ENCODE results near the gene PCNX2.

Gene PCNX2

GRCh38 chr1:233055879-233056641, 239.5 kb downstream of the PCNX2 start:
- DNase-seq: no peak

DNA sequence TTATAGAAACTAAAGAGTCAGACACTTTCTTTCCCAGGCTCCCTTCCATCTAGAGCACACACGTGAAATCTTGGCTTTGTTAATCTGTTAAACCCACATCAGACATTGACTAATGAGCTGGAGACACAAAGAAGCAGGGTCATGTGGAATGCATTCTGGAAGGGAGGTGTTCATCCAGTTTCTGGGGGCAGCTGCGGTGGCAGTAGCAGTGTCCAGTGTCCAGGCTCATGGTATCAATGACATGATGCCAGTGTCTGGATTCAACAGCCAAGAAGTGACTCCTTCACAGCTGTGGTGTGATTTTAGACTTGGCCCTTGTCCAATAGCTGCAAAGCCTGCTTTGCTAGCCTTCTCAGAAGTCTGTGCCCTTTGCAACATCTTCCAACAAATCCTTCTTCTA, 249.9 kb downstream of the PCNX2 start:
- DNase-seq: no peak

DNA sequence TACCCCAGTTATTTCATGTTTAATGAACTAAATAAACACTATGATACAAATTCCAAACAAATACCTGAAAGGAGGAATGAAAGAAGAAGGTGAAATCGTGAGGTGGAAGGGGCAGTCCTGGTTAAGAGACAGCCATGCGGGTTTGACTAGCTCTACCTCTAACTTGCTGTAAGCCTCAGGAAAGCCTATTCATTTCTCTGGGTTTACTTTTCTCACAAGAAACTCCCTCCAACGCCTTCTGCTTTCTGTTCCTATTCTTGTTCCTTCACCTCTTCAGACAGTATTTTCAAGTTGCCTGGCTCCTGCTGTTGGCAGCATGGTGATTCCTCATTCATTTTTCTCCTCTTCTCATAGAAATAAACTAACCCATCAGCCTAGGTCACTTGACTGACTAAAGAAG, 252.7 kb downstream of the PCNX2 start:
- no peak for DNase-seq

GRCh38 chr1:233040494-233040893, 255.0 kb downstream of the PCNX2 start:
- no peak for DNase-seq

DNA sequence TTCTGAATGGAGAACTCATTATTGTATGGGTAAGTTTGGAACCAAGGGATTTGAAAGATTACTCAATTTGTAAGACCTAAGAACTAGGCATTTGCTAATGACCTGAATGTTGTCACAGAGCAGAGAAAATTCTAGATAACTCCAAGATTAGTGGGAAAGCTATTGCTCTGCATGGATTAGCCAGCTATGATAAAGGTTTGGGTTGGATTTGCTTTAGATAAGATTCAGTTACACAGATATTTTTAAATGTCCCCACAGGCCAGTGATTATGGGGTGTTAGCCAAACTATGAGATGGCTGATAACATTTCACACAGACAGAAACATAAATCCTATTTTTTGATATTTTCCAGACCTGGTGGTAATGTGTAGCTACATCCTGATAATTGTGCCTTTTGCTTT, 256.9 kb downstream of the PCNX2 start:
- no peak for DNase-seq

- DNase-seq: no peak
These were observed 257.7 kb downstream of the PCNX2 start for GRCh38 chr1:233037843-233038242.

DNA sequence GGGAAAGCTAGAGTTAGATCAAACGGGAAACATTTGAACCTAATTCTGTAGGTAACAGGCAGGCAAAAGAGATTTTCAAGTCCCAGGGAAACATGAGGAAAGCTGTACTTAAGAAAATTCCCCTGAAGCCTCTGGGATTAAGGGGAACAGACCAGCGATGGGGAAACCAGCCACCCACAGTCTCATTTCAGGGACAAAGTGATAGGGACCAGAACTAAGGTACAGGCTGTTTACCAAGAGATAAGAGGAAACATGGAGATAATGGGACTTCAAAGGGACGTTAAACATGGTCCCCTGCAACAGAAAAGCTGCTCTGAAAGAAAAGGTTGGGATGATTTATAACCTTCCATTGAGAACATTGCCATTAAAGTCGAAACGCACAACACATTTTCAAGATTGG, 260.7 kb downstream of the PCNX2 start:
- no peak for DNase-seq

GRCh38 chr1:233033361-233033760, 262.2 kb downstream of the PCNX2 start:
- no peak for DNase-seq

- no peak for DNase-seq
These were observed 262.6 kb downstream of the PCNX2 start for GRCh38 chr1:233032916-233033315.

DNA sequence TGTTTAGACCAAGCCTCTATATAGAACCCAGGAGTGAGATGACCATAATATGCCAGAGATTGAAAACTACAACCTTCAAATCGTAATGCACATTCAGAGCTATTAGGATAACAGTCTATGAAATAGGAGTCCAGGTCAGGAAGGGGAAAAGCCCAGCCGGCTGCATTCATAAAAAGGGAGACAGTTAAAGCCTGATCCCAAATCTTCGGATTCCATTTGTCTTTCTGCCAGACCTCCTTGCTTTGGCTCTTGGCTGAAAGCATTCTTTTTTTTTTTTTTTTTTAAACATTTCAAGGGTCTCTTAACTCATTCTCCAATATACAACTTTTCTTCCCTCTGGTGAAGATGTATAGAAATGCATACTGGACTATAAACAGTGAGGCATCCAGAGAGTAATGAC, 264.0 kb downstream of the PCNX2 start:
- DNase-seq: no peak

- no peak for DNase-seq
These were observed 268.5 kb downstream of the PCNX2 start for GRCh38 chr1:233027046-233027445.

DNA sequence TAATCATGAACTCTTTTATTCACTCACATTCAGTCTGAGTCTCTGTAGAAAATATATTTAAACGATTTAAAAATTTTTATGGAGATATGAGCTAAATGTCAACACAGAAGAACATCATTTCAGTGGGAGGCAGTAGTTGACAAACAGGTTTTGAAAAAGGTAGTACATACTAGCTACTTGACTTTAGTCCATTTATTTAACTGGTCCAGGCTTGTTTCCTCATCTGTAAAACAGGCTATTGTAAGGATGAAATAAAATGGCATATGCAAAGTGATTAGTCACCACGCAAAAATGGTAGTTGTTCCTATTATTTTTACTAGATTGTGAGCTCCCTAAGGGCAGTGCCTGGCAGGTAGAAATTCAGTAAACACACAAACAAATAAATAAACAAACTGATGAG, 270.0 kb downstream of the PCNX2 start:
- no peak for DNase-seq

- DNase-seq: no peak
These were observed 270.4 kb downstream of the PCNX2 start for GRCh38 chr1:233025157-233025556.

DNA sequence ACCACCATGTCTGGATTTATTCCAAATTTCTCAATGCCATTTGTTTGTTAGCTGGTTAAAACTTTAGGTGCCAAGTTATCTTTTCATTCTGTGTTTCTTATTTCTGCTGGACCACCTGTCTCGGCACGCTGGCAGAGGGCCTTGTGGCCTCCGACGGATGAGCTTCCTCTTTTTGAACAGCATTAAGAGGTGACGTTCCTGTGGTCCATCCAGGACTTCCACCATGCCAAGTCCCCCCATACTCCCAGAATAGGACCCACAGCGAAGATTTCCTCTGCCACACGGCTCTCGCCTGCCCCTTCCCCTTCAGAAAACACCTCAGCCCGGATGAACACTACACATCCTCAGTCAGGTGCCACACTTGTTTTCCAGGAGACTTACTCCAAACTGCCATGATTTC, 271.3 kb downstream of the PCNX2 start:
- DNase-seq: no peak

GRCh38 chr1:233022246-233022645, 273.3 kb downstream of the PCNX2 start:
- DNase-seq: no peak

GRCh38 chr1:233020426-233020825, 275.1 kb downstream of the PCNX2 start:
- no peak for DNase-seq

DNA sequence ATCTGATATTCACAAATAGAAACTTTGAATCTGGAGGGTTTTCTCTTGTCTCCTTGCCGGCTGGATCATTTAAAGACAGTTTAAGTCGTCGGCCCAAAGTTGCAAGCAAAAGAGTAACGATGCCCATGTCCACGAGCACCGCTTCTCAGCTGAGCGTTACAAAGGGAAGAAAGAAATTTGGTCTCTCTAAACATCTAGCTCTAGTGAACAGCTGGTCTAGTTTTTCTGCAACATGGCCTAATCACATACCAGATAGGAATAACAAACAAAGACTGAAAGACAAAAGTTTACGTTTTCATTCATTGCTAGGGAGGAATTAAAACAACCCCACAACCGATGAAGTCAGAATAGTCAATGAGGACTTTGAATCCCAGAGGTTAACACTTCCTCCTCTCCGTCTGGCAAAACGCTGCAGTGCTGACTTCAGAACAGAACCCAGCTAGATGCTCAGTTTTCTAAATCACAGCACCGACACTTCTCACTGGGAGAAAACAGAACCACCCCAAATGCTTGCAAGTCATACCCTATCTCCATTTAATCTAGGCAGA, 275.7 kb downstream of the PCNX2 start:
- no peak for DNase-seq

GRCh38 chr1:233019083-233019482, 276.4 kb downstream of the PCNX2 start:
- DNase-seq: no peak

DNA sequence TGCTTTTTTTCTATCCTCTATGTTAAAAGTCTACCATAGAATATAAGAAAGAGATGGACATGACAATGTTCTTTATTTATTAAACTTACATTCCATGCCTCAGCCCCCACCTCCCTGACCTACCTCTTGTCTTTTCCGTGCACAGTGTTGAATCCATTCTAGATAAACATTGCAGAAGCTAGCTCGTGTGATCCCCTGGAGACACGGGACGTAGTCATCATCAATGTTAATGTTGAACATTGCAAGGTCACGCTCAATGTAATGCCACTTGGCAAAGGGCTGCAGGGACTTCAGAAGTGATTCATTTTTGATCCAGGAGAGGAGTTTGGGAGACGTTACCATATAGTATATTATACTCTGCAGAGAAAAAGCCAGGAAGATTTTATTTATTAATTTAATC, 278.7 kb downstream of the PCNX2 start:
- DNase-seq: no peak

DNA sequence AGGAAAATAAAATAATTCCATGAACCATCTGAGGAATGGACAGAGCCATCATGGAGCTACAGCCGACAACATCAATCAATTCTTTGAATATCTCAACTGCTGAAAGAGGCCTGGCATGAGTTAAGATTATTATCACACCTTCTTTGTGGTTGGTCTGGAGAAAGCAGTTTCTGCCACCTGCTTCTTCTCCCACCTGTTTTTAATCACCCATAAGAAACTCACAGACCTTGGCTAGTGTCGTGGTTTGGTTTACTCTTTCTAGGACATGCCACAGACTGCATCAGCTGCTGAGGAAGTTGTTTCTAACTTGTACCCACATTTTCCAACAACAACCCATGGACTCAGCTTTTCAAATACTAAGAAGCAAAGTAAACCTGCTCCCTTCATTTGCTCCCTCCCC, 279.6 kb downstream of the PCNX2 start:
- DNase-seq: no peak

DNA sequence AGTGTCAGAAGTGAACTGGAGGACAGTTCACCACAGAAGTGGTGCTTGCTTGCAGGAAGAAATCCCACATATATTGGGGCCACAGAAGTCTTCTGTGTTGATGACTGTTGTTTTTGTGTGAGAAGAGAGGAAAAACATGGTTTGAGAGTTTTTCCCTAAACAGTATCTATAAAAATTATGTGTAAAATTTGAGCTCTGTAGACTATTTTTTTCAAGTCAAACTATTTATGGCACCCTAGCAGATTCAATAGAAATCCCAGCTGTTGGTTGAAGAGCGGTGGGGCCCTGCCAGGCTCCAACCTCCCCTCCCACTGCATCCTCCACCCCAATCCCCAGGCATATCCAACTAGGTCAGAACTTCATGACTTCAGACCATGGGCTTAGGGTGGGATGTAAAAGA, 283.5 kb downstream of the PCNX2 start:
- DNase-seq: no peak

DNA sequence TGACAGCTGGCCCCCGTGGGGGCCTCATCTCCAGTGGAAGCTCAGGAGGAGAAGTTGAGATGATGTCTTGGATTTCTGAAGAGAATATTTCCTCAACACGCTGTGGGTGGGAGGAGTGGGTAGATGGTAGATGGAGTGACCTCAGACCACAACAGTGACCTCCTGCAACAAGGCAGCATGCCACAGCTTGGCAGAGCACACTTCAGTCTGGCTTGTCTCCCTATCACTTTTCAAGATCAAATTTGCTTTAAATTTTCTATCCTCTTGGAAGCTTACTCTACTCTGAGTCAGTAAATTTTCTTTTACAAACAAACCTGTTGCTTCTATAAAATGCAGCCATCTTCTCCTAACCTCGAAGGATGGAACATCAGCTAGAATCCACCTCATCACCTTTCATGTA, 285.4 kb downstream of the PCNX2 start:
- DNase-seq: peak; percentile 5

DNA sequence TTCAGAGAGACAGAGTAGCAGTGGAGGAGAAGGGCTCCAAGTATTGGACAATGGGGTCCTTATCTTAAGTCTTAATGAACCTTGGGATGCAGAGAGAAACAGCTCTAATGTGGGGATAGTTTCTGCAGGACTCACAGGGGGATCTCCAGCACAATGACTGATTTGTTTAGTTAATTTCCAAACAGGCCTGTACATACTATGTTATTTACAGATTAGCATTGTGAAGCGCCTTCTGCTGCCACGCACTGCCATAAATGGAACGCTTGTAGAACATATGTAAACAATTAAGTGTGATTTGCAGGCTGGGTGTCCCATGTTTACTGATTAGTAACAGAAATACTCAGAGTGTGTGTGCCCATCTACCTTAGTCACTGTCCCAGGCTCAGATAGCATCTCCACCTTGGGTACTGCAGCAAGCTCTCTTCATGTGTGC, 289.0 kb downstream of the PCNX2 start:
- no peak for DNase-seq

DNA sequence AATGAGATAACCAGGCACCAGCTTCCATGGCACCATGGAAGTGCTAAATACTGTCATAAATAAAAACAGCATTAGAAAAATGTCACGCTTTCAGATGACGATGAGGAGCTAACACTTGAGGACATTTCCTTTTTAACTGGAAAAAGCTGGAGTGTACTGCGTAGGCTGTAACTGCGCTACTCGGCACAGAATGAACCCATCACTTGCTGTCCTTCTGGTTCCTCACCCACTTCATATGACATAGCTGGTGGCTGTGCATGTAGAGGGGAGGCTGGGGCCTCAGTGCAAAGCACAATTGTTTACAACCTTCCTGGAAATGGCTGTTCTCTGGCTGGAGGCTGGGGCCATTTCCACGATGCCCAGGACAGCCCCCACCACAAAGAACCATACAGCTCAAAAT, 289.4 kb downstream of the PCNX2 start:
- DNase-seq: no peak

- peak; percentile 41 for DNase-seq
These were observed 289.8 kb downstream of the PCNX2 start for GRCh38 chr1:233005703-233006102.
